ENCODE measurements around the gene GALNT2.

- TF ChIP-seq CTCF (IDR thresholded peaks at IDR 0.05) (no peak), POLR2A (IDR thresholded peaks at IDR 0.05) (no peak)
These were observed 241.8 kb downstream of the GALNT2 start for GRCh38 chr1:230308821-230309220.
